ENCODE measurements around the gene PCSK4. TPM values are rescaled to one million over a fixed set of nuclear protein-coding genes. Genes with fewer than 3 reads are reported as not detected.
A peak's percentile ranks its signal among the peaks of the same experiment; 100 is the strongest.

Gene PCSK4
- total and polyA plus RNA-seq, 2 of the 13 experiments (the other 11 are each of a cell fraction or from before 2014, with no cell fraction given) = 2.0 to 2.7 TPM

GRCh38 chr19:1491114-1491848, 1.1 kb upstream of the PCSK4 start, which contains the start of gene REEP6 (continued):
- TF ChIP-seq SOX5 (CRISPR knock-in tag; IDR thresholded peaks at IDR 0.05; ENCODE audit: borderline replicate concordance) (no peak; the same call in 1 of the 2 replicates), ELF3 (CRISPR knock-in tag; IDR thresholded peaks at IDR 0.05) (peak; percentile 53; the same call in 1 of the 2 replicates), ZNF256 (CRISPR knock-in tag; conservative IDR thresholded peaks at IDR 0.05) (peak; percentile 78; the same call in 1 of the 2 replicates), ZNF547 (CRISPR knock-in tag; IDR thresholded peaks at IDR 0.05) (peak; percentile 60; the same call in 1 of the 2 replicates), HES4 (CRISPR knock-in tag; IDR thresholded peaks at IDR 0.05; ENCODE audit: borderline replicate concordance) (0 out of 2 replicates have a peak, but pooled peaks have one; percentile 53), TCF7 (IDR thresholded peaks at IDR 0.05; ENCODE audit: low read depth) (no peak), ZEB1 (IDR thresholded peaks at IDR 0.05; ENCODE audit: insufficient replicate concordance, low read depth) (no peak), ZBED4 (CRISPR knock-in tag; IDR thresholded peaks at IDR 0.05; ENCODE audit: borderline replicate concordance) (no peak), LCORL (IDR thresholded peaks at IDR 0.05) (no peak), LCORL (CRISPR knock-in tag; IDR thresholded peaks at IDR 0.05) (peak; percentile 36; the same call in 1 of the 2 replicates), ZBTB3 (CRISPR knock-in tag; IDR thresholded peaks at IDR 0.05; ENCODE audit: borderline replicate concordance, low read depth) (no peak), NFE2 (CRISPR knock-in tag; IDR thresholded peaks at IDR 0.05) (no peak), ZNF589 (CRISPR knock-in tag; conservative IDR thresholded peaks at IDR 0.05) (peak; percentile 91; the same call in 1 of the 2 replicates), SRSF1 (optimal IDR thresholded peaks at IDR 0.05; ENCODE audit: low read depth, low read length) (no peak), ZNF720 (CRISPR knock-in tag; IDR thresholded peaks at IDR 0.05) (no peak), FOSL1 (CRISPR knock-in tag; IDR thresholded peaks at IDR 0.05; ENCODE audit: borderline replicate concordance) (no peak)
- TF ChIP-seq, protein P1, sequence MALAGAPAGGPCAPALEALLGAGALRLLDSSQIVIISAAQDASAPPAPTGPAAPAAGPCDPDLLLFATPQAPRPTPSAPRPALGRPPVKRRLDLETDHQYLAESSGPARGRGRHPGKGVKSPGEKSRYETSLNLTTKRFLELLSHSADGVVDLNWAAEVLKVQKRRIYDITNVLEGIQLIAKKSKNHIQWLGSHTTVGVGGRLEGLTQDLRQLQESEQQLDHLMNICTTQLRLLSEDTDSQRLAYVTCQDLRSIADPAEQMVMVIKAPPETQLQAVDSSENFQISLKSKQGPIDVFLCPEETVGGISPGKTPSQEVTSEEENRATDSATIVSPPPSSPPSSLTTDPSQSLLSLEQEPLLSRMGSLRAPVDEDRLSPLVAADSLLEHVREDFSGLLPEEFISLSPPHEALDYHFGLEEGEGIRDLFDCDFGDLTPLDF (CRISPR knock-in tag; IDR thresholded peaks at IDR 0.05) = no peak
- TF ChIP-seq, protein P2, sequence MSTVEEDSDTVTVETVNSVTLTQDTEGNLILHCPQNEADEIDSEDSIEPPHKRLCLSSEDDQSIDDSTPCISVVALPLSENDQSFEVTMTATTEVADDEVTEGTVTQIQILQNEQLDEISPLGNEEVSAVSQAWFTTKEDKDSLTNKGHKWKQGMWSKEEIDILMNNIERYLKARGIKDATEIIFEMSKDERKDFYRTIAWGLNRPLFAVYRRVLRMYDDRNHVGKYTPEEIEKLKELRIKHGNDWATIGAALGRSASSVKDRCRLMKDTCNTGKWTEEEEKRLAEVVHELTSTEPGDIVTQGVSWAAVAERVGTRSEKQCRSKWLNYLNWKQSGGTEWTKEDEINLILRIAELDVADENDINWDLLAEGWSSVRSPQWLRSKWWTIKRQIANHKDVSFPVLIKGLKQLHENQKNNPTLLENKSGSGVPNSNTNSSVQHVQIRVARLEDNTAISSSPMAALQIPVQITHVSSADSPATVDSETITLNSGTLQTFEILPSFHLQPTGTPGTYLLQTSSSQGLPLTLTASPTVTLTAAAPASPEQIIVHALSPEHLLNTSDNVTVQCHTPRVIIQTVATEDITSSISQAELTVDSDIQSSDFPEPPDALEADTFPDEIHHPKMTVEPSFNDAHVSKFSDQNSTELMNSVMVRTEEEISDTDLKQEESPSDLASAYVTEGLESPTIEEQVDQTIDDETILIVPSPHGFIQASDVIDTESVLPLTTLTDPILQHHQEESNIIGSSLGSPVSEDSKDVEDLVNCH (CRISPR knock-in tag; IDR thresholded peaks at IDR 0.05) = no peak
- TF ChIP-seq, protein P3, sequence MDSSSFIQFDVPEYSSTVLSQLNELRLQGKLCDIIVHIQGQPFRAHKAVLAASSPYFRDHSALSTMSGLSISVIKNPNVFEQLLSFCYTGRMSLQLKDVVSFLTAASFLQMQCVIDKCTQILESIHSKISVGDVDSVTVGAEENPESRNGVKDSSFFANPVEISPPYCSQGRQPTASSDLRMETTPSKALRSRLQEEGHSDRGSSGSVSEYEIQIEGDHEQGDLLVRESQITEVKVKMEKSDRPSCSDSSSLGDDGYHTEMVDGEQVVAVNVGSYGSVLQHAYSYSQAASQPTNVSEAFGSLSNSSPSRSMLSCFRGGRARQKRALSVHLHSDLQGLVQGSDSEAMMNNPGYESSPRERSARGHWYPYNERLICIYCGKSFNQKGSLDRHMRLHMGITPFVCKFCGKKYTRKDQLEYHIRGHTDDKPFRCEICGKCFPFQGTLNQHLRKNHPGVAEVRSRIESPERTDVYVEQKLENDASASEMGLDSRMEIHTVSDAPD (CRISPR knock-in tag; IDR thresholded peaks at IDR 0.05) = peak; percentile 65; the same call in 1 of the 2 replicates
- TF ChIP-seq, protein P4, sequence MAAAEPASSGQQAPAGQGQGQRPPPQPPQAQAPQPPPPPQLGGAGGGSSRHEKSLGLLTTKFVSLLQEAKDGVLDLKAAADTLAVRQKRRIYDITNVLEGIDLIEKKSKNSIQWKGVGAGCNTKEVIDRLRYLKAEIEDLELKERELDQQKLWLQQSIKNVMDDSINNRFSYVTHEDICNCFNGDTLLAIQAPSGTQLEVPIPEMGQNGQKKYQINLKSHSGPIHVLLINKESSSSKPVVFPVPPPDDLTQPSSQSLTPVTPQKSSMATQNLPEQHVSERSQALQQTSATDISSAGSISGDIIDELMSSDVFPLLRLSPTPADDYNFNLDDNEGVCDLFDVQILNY (CRISPR knock-in tag; conservative IDR thresholded peaks at IDR 0.05) = 0 out of 2 replicates have a peak, but pooled peaks have one; percentile 58

All from HepG2 (cell line).